GM21723 (cell line): Measurements from ENCODE around the gene RNF13.

Experiments used
- ATAC-seq: cut with Tn5 transposase; IDR thresholded peaks from one replicate; pipeline ENCODE4 v1.9.1; 2021; ENCODE audit warnings: mild to moderate bottlenecking, moderate library complexity; ENCODE audit not compliant: unreplicated experiment

The RNF13 gene

DNA sequence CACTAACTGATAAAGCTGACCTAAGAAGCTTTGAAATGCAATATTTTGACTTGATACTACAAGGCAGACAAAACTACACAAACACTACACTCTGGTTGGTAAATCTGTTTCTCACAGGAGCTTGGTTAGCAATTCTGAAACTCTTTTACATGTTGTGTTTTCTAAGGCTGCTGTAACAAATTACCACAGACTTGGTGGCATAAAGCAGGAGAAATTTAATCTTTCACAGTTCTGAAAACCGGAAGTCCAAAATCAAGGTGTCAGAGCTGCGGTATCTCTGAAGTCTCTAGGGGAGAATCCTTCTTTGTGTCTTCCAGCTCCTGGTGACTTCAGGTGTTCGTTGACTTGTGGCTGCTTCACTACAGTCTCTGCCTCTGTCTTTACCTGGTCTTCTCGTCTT, 170.6 kb downstream of the RNF13 start:
- no peak for ATAC-seq

DNA sequence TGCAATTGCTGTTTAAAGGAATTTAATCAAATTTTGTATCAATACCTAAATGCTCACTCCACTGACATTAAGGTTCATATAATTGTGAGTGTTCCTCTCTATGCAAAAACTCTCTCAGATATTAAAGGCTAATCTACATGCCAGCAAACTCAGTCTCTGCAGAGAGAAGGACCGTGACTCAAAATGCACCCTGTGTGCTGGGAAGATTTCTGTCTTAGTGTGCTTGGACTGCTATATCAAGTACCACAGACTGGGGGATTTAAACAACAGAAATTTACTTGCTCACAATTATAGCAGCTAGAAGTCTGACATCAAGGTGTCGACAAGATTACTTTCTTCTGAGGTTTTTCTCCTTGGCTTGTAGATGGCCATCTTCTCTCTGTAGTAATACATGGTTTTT, 176.3 kb downstream of the RNF13 start:
- no peak for ATAC-seq

- ATAC-seq = no peak
These were observed 177.5 kb downstream of the RNF13 start for GRCh38 chr3:149990423-149990948.

DNA sequence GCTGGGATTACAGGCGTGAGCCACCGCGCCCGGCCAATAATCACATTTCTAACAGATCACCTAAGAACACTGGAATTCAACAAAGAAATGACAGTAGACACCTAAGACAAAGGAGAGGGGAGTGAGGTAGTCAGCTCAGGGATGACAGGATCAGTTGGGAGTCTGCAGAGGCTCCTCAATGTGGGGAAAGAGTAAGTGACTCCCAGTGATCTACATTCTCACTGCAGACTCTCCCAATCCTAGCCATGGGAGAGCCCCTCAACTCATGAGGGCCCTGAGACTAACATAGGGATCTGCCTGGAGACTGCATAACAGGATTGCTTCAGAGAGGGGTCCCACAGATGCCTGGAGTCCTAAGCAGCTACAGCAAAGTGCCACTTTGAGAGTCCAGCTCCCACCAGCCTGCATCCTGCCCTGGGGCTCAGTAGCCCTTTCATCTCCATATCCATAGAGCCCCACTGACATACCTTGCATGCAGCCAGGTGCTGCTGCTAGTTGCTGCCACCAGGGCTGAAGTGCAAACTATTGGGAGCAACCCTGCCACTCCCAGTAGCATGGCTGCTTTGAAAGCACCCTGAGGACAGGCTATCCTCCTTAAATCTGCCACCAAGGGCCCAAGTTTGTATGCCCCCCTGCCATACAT, 179.5 kb downstream of the RNF13 start:
- ATAC-seq = no peak

DNA sequence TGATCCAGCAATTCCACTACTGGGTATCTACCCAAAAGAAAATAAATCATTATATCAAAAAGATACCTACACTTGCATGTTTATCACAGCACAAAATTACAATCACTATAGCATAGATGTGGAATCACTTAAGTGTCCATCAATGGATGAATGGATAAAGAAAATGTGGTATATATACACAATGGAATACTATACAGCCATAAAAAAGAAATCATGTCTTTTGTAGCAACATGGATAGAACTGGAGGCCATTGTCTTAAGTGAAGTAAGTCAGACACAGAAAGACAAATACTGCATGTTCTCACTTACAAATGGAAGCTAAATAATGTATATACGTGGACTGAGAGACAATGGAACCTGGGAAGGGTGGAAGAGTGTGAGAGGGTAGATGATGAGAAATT, 185.9 kb downstream of the RNF13 start:
- no peak for ATAC-seq

- ATAC-seq = no peak
These were observed 186.4 kb downstream of the RNF13 start for GRCh38 chr3:149999421-149999820.

DNA sequence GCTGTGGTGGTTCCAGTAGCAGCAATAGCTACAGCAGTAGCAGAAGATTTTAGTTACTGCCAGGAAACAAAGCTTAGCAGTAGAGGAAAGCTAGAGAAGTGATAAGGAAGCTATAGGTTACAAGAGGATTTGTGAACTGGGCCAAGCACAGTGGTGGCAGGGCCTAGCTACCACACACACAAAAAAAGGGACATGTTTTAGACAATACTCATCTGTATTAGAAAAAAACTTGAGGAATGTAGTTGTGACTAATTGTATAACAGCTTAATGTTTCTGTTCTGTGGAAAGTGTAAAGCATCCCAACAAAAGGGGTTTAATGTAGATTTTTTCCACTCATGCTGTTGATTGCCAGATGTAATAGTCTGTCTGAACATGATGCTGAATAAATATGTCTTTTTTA, 187.6 kb downstream of the RNF13 start:
- no peak for ATAC-seq

DNA sequence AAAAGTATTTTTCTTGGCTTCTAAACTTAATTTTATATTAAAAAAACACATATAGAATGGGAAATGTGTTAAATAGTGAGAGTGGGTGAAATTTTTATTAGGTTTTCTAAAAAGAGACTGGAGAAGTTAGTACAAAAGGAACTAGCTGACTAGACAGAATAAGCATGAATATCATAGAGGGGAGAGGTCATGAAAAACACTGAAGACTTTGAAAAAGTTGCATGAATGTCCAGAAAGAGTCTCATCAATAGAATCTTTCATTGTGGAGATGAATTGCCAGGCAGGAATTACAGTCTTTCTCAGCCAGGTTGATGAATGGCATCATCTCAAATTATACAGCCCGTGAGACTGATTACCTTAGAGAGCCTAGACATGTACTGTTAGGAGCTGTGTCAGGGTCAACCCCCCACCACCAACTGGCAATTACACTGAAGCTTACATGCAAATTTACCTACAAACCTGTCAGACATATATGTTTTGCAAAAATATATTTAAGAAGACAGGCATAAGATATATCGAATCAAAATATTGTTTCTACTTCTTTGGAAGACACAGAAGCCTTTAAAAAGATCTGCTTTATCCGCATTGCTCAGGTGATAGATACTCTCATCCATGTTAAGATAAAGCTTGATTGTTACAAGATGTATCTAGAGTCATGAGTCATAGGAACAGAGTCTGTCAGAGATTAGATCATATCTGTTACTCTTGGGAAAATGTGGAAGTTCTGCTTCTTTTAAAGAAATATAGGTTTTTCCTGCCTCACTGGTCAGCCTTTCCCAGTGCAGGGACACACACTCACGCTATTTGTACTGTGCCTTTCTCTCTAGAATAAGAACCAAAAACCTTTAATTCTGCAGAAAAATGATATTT, 192.5 kb downstream of the RNF13 start:
- ATAC-seq = no peak

- ATAC-seq = no peak
These were observed 193.8 kb downstream of the RNF13 start for GRCh38 chr3:150006794-150007193.
